ENCODE results near the gene DRD1. TPM values are rescaled to one million over a fixed set of nuclear protein-coding genes. Genes with fewer than 3 reads are reported as not detected.

Gene DRD1
- total RNA-seq, 3 donors from 2014 or later, result under 0.01 to 0.33 TPM; not detected in 1

- Histone ChIP-seq H3K9me3 (no peaks in the 10 kb centered on the region), H3K36me3 (no peaks in the 10 kb centered on the region), H3K4me1 (peaks cover 7 to 8% of the 10 kb centered on the region in 2 donors), H3K27ac (peak overlapping the region; percentile 73 to 87), H3K4me3 (peak overlapping the region; percentile 90 to 99 (median 95)), H3K27me3 (no peaks in the 10 kb centered on the region)
- no peak for DNase-seq (ENCODE audit: low spot score in 2 of 2)
- TF ChIP-seq POLR2A (IDR thresholded peaks at IDR 0.05) (no peak), POLR2AphosphoS5 (IDR thresholded peaks at IDR 0.05) (no peak)
- TF ChIP-seq, protein P1, sequence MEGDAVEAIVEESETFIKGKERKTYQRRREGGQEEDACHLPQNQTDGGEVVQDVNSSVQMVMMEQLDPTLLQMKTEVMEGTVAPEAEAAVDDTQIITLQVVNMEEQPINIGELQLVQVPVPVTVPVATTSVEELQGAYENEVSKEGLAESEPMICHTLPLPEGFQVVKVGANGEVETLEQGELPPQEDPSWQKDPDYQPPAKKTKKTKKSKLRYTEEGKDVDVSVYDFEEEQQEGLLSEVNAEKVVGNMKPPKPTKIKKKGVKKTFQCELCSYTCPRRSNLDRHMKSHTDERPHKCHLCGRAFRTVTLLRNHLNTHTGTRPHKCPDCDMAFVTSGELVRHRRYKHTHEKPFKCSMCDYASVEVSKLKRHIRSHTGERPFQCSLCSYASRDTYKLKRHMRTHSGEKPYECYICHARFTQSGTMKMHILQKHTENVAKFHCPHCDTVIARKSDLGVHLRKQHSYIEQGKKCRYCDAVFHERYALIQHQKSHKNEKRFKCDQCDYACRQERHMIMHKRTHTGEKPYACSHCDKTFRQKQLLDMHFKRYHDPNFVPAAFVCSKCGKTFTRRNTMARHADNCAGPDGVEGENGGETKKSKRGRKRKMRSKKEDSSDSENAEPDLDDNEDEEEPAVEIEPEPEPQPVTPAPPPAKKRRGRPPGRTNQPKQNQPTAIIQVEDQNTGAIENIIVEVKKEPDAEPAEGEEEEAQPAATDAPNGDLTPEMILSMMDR (IDR thresholded peaks at IDR 0.05), result no peak
- intact Hi-C loops (cut with DNase I; ENCODE audit: low total_unique reads), result loop anchor here (5.0 kb wide), 1 partner anchor 1583 kb away; no protein-coding TSS in a partner anchor
Observed at GRCh38 chr5:175479125-175479881, 35.3 kb upstream of the DRD1 start.

GRCh38 chr5:175478384-175479124, 34.6 kb upstream of the DRD1 start, which contains the start of gene SFXN1:
Gene SFXN1 (plus strand): TSS chr5:175478560. CDS start chr5:175492104, 13,544 bp downstream.
- TF ChIP-seq POLR2AphosphoS5 (IDR thresholded peaks at IDR 0.05) (no peak), POLR2A (IDR thresholded peaks at IDR 0.05) (no peak)
- TF ChIP-seq, protein P1 (IDR thresholded peaks at IDR 0.05), result no peak
- DNase-seq (ENCODE audit: low spot score in 2 of 2), result peak in 1 of 2 donors; percentile 27
- H3K9me3 ChIP-seq, result no peaks in the 10 kb centered on the region
- peaks cover 7 to 8% of the 10 kb centered on the region in 2 donors for H3K4me1 ChIP-seq
- H3K36me3 ChIP-seq, result no peaks in the 10 kb centered on the region
- peak within 1 kb of the TSS; percentile 73 to 87 for H3K27ac ChIP-seq
- H3K27me3 ChIP-seq, result no peaks in the 10 kb centered on the region
- H3K4me3 ChIP-seq, result peak within 1 kb of the TSS; percentile 90 to 99 (median 95)
- intact Hi-C loops (cut with DNase I; ENCODE audit: low total_unique reads), result loop anchor here (5.0 kb wide), 1 partner anchor 1584 kb away; no protein-coding TSS in a partner anchor

DNA sequence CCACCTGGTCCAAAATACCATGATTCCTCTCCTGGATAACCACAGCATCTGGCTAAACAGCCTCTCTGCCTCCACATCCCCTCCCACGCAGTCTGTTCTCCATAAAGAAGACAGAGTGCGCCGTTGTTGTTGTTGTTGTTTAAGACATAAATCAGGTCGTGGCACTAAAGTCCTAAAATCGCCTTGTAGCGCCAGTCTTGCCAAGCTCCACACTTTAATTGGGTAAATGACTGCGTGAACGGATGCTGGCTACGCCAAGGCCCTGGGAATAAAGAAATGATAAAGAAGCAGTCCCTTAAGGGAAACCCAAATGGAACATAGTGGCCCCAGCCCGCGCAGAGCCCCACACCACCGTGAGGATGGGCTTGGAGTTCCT, 34.0 kb upstream of the DRD1 start:
- H3K27ac ChIP-seq, result peak overlapping the region; percentile 73 to 87
- no peaks in the 10 kb centered on the region for H3K36me3 ChIP-seq

DNA sequence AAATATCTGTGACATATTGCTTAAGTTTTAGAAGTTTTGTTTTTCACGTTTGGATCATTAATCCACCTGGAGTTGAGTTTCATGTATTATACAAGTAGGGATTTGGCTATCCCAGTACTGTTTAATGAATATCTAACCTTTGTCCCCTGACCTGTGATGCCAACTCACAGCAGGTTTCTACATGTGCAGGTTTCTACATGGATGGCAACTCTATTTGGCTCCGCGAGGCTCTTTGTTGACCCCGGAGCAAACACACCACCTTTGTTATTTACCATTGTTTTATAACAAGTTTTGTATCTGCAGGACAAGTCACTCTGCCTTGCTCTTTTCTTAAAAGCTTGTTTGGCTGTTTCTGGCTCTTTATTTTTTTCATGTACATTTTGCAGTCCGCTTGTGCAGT, 33.5 kb upstream of the DRD1 start:
- TF ChIP-seq POLR2A (IDR thresholded peaks at IDR 0.05) (no peak), POLR2AphosphoS5 (IDR thresholded peaks at IDR 0.05) (no peak)
- TF ChIP-seq, protein P1 (IDR thresholded peaks at IDR 0.05), result no peak
- H3K27me3 ChIP-seq, result no peaks in the 10 kb centered on the region
- no peaks in the 10 kb centered on the region for H3K36me3 ChIP-seq
- intact Hi-C loops (cut with DNase I; ENCODE audit: low total_unique reads), result loop anchor here (5.0 kb wide), 1 partner anchor 1585 kb away; no protein-coding TSS in a partner anchor
- no peak for DNase-seq (ENCODE audit: low spot score in 2 of 2)
- H3K4me1 ChIP-seq, result peaks cover 7 to 8% of the 10 kb centered on the region in 2 donors
- H3K4me3 ChIP-seq, result no peak overlapping the region
- H3K27ac ChIP-seq, result no peak overlapping the region
- no peaks in the 10 kb centered on the region for H3K9me3 ChIP-seq

More for the DNA sequence above, 34.0 kb upstream of the DRD1 start:
- DNase-seq (ENCODE audit: low spot score in 2 of 2), result no peak
- no peaks in the 10 kb centered on the region for H3K27me3 ChIP-seq
- TF ChIP-seq, protein P1 (IDR thresholded peaks at IDR 0.05), result no peak
- TF ChIP-seq POLR2A (IDR thresholded peaks at IDR 0.05), result no peak
- no peak for TF ChIP-seq POLR2AphosphoS5 (IDR thresholded peaks at IDR 0.05)
- no peaks in the 10 kb centered on the region for H3K9me3 ChIP-seq
- peaks cover 7 to 8% of the 10 kb centered on the region in 2 donors for H3K4me1 ChIP-seq
- intact Hi-C loops (cut with DNase I; ENCODE audit: low total_unique reads), result loop anchor here (5.0 kb wide), 1 partner anchor 1584 kb away; no protein-coding TSS in a partner anchor
- peak overlapping the region; percentile 90 to 99 (median 95) for H3K4me3 ChIP-seq
